Measurements from ENCODE around the gene FOXJ1.
"Not testable (repeated sequence)": the region's sequence is repeated elsewhere in the genome, so short reads cannot be mapped to it uniquely, and the experiment has no call there.

The FOXJ1 gene, protein sequence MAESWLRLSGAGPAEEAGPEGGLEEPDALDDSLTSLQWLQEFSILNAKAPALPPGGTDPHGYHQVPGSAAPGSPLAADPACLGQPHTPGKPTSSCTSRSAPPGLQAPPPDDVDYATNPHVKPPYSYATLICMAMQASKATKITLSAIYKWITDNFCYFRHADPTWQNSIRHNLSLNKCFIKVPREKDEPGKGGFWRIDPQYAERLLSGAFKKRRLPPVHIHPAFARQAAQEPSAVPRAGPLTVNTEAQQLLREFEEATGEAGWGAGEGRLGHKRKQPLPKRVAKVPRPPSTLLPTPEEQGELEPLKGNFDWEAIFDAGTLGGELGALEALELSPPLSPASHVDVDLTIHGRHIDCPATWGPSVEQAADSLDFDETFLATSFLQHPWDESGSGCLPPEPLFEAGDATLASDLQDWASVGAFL

DNA sequence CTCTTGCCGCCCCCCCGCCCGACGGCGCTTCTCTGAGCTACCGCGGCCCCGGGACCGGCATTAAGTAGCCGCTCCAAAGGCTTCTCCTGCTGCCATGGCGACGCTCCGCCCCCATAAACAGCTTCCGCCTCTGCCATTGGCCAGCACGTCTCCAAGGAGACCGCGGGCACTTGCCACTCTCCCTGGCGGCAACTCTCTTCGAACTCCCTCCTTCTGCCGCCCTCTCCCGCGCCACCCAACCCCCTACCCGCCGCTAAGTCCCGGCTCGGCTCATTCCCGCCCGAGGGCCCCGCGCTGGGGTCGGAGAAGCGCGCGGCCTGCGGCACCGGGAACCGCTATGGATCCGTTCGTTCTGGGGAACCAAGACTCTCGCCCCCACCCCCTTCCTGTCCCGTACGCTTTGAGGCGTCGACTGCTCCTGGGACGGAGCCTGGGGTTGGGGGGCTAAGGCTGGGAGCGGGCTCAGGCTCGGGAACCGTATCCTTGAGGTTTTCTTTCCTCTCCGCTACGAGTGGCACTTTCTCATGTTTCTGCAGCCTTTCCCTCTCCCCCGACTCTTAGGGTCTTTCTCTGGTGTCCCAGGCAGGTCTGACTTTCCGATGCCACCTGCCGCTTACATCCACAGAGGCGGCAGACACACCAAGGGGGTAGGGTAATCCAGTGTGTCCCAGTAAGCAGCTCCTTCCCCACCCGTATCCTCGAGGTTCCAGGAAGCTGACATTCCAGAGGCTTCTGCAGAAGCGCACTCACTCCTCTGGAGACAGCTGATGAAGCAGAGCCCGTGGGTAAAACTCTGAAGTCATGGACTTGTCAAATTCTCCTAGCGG, at the start of gene FOXJ1:
Gene FOXJ1 (minus strand): TSS at position 34 of the 827 bp plus-strand sequence. CDS start 850 bp downstream, outside the sequence.
- DNase-seq: peak; percentile 97

- DNase-seq: no peak
Measured at GRCh38 chr17:76189741-76190140, 48.7 kb upstream of the FOXJ1 start.

DNA sequence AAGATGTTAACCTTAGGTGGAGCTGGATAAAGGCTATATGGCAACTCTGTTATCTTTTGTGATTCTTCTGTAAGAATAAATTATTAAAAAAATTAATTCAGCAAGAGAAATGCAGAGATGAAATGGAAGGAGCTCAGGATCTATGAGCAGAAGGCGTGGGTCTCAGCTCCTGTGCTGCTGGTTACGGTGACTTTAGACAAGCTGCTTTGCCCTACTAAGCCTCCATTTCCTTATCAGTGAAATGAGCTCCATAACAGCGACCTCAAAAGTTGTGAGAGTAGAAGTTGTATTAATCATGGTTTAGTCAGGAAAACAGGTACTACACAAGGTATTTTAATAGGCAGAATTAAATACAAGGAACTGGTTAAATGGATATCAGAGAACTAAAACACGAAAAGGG, 48.2 kb upstream of the FOXJ1 start:
- DNase-seq: no peak

DNA sequence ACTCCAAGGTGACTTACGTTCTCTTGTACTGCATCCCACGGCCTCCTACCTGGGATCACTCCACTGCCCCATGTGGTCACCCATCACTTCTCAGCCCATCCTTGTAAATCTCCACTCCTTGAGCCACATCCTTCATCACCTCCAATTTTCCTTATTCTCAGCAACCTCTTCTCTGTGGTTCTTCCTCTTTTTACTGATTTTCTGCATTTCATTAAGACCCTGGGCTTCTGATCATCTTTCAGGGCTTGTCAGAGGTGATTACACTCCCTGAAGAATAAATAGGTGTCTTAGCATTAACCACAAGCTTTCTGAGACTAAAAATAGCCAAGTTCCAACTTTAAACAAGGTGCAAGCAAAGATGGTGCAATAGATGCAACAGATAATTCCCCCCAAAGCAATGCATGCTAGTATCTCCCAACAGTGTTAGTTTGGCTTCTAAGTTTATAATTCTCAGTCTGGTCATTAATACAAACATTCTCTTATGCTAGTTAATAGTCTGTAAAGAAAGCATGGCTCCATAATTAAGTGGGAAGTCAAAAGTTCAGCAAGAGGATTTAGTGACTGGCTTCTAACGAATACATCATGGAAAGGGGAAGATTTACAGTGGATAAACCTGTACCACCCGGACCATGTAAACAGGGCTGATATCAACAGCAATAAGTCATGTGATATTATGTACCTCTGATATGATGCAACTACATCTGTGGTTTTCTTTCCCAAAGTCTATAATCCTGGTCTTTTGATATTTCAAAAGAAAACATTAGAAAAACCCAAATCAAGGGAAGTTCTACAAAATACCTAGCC, 47.4 kb upstream of the FOXJ1 start:
- DNase-seq: no peak

DNA sequence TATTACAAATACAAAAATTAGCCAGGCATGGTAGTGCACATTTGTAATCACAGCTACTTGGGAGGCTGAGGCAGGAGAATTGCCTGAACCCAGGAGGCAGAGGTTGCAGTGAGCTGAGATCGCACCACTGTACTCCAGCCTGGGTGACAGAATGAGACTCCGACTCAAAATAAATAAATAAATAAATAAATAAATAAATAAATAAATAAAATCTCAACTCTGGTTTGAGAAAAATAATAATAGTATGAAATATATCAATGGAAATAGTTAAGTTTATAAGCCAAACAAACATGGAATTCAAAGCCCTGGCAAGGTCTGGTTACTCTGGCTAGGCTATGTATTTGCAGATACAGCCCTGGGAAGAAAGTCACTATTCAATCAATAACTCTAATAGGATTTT, 45.7 kb upstream of the FOXJ1 start:
- not testable (repeated sequence) for DNase-seq

DNA sequence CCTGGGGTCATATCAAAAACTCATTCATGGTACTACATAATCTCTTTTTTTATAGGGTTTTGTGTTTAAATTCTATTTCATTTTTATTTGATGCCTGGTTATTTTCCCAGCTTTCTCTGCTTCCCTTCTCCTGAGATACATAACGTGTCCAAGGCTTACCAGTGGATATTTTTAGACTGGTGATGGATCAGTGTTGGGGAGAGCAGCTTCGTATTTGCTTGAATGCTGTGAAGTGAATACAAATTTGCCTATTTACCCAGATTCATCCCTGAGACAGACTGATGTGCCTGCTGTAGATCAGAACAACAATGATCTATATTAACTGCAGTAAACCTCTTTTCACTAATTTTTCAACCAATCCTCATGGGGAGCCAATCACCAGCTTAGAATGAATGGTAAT, 43.2 kb upstream of the FOXJ1 start:
- no peak for DNase-seq

DNA sequence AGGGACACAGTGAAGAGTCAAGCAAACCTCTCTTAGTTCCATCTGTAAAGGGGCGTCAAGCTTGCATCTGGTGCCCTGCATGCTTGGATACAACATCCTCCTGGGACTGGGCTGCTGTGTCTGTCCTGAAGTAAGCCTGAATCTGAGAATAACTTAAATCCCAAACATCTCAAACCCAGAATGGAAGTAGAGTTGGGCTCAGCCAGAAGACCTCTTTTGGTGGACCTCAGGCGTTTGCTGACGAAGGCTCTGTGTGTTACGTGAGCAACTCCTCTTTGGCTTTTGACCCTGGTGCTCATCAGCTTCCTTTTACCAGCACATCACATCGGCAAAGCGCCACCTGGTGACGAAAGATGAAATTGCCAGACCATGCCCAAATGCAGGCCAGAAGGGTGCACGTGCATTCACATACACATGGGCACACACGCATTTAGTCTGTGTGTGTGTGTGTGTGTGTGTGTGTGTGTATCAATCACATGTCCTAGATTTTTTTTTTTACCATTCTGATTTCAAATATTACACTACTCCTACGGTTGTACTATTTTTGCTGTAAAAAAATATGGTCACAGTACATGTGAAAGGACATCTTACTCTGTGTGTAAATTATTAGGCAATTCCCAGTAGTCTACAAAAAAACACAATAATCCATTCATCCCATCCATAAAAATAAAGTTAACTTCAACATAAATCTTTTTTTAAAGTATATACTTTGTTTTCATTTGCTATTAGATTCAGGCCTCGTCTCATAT, 41.1 kb upstream of the FOXJ1 start:
- DNase-seq: peak; percentile 79

GRCh38 chr17:76179496-76180467, 38.7 kb upstream of the FOXJ1 start:
- DNase-seq: no peak

GRCh38 chr17:76178124-76178523, 37.1 kb upstream of the FOXJ1 start:
- no peak for DNase-seq

DNA sequence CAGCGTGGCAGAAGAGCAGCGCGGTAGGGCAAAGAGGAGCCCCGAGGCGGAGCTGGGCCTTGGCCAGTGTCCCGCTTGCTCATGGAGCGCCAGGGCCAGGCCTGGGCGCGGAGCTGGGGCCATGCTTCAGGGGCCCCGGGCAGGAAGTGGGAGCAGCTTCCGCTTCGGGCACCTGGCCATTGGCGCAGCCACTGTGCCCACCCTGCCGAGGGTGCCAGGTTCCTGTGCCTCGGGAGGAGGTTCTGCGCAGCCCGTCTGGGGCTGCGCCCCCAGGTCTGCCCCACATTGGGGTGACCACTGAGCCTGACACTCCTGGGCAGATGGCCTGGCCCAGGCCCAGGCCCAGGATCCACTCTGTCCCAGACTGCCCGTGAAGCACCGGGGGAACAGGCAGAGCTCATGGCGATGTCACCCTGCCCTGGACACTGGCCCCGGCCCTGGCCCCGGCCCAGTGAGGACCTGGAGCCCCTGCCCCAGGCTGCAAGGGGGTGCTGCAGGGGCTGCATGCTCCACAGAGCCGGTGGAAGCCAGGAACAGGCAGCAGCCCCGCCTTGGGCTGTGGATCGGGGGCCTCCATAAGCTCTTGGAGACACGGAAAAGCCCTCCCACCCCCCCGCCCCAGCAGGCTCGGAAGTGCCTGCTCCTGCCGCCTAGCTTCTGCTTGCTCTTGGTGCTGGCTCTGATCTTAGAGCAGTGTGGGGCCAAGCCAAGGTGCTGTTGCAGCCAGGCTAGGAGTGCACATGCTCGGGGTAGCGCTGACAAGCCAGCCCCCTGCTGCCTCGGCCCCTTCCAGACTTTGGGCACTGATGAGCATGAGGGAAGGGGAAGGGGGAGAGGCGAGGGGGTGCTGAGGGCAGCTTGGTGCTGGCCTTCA, 35.9 kb upstream of the FOXJ1 start:
- DNase-seq: no peak

DNA sequence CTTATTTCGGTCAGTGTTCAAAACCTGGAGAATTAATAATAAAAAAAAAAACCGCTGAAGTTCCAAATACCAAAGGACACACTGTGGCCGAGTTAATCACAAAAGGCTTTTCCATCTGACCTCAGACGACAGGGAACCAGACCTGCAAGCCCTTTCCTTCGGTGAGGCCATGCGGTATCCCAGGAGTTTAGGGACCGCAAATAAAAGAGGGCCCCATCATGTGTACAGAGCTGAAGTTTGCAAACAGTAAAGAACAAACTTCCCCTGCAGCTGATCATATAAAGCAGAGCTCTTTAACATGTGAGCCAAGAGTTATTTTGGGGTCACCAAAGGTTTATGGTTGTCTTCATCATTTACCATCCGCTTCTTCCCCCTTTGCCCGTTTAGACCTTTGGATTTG, 33.0 kb upstream of the FOXJ1 start:
- DNase-seq: no peak

- no peak for DNase-seq
Measured at GRCh38 chr17:76173474-76173873, 32.4 kb upstream of the FOXJ1 start.

GRCh38 chr17:76171706-76172105, 30.7 kb upstream of the FOXJ1 start:
- peak; percentile 47 for DNase-seq

- DNase-seq: no peak
Measured at GRCh38 chr17:76170114-76170513, 29.1 kb upstream of the FOXJ1 start.

GRCh38 chr17:76166906-76167305, 25.9 kb upstream of the FOXJ1 start:
- DNase-seq: no peak

DNA sequence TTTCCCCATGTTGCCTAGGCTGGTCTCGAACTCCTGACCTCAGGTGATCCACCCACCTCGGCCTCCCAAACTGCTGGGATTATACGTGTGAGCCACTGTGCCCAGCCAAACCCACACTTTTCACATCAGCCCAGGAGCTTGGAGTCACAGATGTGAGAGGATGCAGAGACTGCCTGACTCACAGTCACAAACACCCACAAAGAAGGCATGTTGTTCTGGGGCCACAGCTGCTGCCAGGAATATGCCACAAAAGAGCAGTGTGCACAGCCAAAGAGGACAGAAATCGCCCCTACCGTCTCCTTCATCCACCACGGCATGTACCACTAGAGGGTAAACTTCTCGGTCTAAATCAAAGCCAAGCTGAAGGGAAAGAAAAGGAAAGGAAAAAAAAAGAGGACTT, 25.1 kb upstream of the FOXJ1 start:
- no peak for DNase-seq

DNA sequence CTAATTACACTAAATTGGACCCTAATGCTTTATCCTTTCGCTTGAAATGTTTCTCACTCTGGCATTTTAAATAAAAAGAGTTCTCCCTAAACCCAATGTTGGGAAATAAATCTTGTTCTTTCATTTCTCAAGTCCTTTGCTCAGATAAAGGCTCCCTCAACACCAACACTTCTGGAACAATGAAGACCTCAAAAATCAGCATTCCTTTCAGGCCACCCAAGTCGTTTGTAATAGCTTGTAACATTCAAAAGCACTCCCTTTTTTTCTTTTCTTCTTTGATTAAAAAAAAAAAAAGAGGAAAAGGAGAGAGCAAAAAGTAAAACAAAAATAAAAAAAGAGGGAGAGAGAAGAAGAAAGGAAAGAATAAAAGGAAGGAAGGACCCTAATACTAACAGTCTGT, 23.3 kb upstream of the FOXJ1 start:
- no peak for DNase-seq

DNA sequence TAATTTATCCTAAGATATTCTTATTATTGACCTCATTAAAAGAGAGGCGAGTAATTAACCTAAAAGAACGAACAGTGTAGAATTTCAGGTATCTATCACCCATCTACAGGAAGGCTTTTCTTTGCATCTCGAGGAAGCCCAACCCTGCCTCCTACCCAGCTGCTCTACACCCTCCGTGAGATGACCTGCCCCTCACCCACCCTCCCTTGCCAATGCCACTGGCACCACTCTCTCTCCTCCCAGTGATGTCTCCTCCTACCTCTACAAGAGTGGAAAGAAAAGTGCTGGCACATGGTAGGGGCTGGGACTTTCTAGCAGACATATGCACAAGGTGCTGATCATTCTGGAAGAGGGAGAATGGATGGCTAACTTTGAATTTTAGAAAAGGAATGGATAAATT, 22.9 kb upstream of the FOXJ1 start:
- no peak for DNase-seq

DNA sequence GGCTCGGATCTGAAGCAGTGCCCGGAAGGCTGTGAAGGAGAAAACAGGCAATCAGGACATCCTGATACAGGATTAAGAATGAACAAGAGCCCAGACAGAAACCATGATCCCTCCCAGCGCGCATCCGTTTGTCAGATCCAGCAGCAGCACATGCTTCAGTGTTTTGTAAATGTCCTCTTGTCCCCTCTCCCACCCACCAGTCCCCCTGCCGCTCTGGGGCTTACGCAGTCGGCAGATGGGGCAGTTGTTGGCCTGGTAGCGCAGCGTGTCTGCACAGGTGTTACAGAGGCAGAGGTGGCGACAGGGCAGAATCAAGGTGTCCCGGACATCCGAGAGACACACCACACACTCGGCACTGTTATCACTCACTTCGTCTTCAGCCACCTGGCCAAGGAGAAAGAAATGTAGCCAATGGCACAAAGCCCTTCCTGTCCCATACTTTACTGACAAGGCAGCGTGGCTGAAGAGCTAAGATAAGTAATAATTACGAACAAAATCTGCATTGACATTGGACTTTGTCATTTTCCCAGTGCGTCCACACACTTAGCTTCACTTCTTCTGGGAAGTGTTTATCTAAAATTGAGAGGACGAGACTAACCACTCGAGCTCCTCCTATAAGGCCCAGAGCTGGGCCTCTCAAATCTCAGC, 20.7 kb upstream of the FOXJ1 start:
- no peak for DNase-seq

Measured in NCI-H524 treated with DMSO at 0.1 percent for 48 hours (cell line).